DMS79 treated with DMSO at 0.1 percent for 48 hours (cell line): ENCODE measurements around the gene BTRC.
"Not testable (repeated sequence)": the region's sequence is repeated elsewhere in the genome, so short reads cannot be mapped to it uniquely, and the experiment has no call there.

ENCODE experiments used
- DNase-seq: peaks from one replicate; lab custom pipeline; 2025; lab: John Stamatoyannopoulos, UW

BTRC gene

DNA sequence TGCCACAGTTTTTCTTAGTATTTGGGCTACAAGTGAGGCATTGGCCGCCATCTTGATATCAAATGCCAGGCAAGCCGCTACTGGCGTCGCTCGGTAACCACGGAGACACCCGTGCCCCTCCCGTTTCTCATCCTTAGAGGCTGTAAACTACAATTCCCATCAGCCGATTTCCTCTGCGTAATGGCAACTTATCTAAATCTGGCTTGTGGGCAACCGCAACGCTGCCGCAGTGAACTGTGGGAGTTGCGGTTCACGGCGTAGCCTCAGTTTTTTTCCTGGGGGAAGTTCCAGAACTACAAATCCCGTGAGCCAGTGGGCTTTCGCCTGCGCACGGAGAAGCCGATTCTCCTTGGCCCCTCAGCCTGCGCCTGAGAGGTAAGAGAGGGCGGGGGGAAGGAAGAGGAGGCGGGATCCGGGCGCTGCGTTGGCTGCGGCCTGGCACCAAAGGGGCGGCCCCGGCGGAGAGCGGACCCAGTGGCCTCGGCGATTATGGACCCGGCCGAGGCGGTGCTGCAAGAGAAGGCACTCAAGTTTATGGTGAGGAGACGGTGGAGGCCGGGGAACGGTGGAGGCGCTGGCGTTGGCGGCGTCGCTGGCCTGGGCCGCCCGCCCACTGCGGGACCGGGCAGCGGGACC, at the start of gene BTRC:
Gene BTRC (plus strand): TSS at position 474 of the 636 bp plus-strand sequence. CDS start 16 bp downstream, at position 490.
- DNase-seq, result peak; percentile 90

DNA sequence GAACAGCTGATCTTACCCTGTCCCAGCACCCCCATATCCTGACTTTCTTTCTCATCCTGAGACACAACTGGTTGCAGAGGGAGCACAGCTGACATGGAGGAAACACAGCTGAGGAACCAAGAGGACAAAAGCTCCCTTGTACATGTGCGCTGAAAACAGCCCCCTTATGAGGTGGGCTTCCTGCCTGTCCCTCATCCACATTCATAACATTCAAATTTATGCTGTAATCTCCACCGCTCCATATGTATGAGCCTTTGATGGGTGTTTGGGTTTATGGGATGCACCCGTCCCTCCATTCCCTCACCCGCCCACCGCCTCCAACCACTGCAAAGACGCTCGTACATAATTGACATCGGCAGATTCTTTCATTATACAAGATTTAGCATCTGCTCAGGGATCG, 49.6 kb upstream of the BTRC start:
- no peak for DNase-seq

DNA sequence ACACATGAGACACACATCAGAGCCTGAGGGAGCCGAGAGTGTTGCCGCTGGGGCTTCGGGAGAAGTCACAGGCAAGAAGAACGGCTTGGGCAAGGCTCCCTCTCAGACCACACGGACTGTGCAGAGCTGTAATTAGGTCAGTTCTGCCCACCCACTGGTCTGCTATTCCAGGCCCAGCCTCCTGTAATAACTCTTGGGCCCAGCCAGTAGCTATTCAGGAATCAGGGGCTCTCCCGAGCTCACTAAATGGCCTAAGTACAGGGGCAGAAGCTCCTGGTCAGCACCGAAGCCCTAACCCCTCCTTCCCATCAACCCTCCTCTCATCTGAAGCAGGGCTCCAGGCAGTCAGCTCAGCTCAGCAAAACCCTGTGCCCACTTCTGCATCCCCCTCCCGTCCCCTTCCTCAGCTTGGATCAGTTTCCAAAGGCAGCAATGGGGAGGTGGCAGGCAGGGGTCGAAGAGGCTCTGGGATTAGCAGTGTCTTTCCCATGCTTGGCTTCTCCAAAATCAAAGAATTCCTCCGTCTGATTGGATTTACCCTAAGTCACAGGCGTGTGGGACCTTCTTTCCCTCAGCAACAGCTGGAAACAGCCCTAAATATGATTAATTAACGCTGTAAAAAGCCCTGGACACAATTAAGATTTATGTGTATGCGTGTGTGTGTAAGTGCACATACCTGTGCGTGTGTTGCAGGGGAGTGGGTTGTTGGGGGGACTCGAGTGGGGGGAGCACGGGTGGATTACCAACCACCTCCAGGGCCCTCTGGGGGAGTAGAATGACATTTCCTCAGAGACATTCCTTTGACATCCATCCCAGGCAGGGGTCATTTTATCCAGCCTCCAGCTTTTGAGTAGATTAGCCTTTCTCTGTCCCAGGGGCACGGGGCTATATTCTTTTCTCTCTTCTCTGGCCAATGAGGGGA, 48.4 kb upstream of the BTRC start:
- DNase-seq, result no peak

DNA sequence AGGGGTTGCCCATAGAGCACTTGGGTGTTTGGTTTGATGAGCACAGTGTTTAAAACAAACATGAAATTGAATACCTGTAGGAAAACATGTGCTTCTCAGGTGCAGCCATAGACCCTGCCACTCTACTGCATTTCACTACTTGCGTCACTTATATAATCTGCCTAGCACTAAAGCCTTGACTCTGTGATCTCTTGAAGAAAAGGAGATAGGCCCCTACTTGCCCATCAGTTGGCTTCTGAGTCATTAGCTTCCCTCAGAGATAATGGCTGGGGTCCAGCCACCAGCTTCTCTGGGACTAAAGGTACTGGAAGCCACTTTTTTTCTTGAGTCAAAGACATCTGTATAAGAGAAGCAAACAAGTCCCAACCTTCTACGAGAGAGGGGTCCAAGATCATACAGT, 45.9 kb upstream of the BTRC start:
- DNase-seq, result no peak

DNA sequence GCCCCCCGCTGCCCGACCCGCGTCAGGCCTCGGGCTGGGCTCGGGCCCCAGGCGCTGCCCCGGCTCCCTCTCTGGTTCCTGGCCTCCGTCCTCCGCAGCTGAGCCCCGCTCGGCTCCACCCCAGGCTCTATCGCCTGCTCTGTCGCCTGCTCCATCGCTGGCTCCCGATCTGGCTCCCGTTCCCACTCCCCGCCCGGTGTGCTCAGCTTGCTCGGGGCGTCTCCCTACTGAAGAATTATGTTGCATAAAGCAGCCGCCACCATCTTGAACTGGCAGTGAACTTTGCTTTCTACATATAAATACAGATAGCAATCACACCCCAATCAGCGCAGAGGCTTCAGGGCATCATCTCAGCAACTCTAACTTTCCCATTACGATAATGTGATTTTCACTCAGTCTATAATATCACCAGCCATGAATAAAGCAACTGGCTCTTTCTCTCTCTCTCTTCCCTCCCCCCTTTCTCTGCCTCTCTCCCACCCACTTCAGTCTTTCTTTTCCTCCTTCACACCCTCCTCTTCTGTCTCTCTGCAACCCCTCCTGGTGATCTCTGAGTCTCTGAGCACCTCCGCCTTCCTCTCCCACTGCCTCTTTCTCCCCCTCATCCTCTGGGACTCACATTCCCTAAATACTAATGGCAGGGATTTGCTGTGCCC, 43.3 kb upstream of the BTRC start:
- no peak for DNase-seq

DNA sequence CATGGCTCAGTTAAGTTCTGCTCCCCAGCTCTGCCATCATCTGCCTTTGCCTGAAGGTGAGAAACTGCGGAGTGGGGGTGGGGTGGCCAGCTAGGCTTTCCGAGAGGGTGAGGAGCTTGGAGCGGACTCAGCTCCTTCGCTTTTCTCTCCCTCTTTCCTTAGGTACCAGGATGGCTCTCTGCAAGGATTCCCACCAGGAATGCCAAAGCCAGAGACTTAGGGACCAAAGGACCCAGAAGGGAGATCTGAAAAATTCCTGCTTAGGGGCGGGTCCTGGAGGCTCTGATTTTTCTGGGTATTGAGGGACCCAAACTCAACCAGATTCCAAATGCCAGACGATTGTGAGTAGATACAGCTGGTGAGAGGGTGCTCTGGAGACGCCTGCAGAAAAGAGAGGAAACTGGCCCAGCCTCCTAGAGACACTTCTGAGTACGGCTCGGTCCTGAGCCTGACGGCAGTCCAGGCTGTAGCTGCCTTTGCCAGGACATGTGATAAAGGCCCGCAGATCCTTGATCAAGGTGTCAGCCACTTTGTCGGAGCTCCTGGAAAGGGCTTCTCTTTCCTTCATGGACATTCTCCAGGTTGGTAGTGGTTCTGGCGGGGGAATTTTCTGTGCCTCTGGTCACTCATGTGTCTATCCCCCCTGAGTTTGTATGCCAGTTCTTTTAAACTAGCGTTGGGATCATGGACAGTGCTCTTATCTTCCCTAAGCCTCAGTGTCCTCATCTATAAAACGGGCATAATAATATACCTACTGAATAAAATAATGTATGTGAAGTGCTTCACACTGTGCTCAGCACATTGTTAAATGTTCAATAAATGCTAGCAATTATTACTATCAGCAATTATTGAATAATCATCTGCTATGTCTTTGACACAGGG, 42.5 kb upstream of the BTRC start:
- no peak for DNase-seq

DNA sequence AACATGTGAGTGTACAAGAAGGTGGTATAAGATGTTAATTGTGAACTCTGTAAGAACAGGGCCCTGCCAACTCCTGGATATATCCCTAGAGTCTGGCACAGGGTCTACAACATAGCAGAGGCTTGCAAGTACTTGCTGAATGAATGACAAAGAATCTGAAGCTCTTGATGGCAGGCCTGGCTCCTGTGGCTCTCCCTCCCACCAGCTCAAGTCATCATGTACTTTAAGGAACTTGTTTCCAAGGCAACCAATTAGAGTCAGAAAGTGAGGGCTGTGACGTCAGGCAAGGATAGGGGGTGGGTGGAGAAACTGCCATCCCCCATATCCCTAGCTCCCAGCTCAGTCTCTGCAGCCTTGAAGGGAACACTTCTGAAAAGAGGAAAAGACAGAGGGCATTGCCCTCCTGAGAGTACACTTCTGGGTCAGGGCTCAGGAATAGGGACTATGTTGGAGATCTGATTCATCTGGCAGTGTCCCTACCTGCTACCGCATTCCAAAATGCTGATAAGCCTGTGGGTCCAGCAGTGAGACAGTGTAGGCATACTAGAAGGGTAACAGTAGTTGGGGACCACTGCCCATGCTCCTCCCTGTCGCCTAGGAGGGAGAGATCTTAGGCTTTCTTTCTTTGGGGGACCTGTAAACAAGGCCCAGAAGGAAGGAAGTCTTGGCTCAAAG, 34.6 kb upstream of the BTRC start:
- DNase-seq, result peak; percentile 10

DNA sequence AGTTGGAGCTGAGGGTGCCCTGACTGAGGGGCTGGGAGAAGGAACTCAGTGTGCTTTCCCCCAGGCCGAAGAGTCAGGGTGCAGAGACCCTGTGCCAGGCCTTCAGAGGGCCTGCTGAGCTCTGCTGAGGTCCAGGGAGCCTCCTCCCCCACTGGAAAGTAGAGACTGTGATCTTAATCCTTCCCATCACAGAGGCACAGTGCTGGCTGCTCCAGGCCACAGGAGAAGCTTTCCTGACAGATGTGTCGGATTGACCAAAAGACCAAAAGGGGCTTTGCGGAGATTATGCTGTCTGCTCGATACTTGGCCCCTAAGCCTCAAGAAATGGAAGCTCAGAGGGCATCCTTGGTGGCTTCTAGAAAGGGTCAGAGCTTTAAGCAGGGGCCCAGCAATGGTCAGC, 32.9 kb upstream of the BTRC start:
- no peak for DNase-seq

DNA sequence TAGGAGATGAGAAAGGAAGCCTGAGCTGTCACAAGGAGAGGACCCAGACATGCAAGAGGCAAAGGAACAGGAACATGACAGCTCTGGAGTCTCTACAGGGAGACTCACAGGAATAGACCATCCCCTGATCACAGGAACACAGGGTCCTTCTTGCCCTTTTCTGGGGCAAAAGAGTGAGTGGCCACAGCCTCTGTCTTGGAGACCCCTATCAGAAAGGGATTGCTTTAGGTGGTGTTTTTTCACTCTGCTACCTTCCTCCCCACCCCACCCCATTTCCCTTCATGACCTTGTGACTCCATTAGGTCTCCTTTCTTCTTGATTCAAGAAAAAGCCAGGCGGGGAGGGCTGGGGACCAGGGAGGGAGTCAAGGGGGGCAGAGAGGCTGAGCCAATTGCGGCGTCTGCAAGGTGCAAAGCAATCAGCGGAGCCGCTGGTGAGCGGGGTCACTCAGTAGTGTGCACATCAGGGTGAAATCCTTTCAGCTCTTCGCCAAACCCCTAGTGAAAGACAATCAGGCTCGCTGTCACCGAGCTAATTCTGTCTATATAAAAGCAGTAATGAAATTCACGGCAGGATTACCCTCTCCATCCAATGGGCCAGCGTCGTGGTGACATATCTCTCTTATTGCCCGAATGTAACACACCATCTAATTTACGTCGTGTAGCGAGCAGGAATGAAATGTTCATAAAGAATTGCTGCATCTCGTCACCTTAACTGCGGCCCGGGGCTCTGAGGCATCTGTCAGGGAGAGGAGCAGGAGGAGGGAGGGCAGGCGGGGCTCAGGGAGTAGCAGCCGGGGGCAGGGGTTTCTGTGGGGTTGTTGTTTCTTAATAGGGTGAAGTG, 31.5 kb upstream of the BTRC start:
- no peak for DNase-seq

DNA sequence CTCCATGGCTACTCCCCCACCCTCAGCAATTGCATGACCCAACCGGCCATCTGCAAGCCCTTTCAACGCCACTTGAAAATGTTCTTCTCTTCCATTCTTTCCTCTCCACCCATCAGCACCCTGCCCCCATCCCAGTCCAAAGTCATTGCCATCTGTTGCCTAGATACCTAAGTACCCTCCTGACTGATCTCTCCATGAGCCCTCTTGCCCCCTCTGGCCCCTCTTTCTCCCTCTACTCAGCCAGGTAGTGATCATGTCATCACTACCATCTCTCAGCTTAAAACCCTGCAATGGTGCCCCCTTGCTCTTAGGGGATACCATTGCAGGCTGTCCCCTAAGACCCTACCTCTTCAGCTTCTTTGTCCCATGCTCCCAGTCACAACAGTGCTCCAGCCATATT, 30.5 kb upstream of the BTRC start:
- DNase-seq, result peak; percentile 17

DNA sequence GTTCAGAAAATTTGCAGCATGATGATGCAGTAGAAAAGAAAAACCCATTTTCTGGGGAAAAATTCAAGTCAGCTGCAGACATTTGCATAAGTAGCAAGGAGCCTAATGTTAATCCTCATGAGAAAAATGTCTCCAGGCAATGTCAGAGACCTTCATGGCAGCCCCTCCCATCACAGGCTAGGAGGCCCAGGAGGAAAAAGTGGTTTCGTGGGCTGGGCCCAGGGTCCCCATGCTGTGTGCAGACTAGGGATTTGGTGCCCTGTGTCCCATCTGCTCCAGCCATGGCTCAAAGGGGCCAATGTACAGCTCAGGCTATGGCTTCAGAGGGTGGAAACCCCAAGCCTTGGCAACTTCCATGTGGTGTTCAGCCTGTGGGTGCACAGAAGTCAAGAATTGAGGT, 26.5 kb upstream of the BTRC start:
- DNase-seq, result not testable (repeated sequence)

DNA sequence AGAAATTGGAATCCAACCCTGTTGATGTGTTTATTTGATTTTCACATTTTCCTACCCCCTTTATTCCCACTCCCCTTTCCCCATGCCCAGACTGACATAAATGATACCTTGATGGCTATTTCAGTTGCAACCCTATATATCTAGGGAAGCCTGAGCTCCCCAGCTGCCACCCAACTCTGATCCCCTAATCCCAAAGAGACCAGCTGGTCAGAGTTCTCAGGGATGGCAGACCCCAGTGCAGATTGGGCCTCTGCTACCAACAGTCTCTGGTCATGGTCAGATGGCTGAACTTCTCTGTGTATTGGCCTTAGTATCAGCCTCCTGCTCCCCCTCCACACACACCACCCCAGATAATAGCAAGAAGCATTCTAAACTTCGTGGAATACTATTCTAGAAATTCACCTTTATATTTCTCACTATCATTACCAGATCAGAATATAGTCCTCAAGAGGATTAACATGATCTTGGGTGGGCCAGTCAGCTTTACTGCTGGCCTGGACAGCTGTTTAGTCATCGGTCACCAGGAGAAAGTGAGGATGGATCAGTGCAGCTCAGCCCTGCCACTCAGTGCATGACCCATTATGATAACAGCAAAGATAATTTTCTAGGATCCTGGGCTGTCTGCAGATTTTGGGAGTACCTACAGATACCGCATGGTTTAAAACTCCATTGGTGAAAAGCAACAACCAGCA, 24.5 kb upstream of the BTRC start:
- no peak for DNase-seq

DNA sequence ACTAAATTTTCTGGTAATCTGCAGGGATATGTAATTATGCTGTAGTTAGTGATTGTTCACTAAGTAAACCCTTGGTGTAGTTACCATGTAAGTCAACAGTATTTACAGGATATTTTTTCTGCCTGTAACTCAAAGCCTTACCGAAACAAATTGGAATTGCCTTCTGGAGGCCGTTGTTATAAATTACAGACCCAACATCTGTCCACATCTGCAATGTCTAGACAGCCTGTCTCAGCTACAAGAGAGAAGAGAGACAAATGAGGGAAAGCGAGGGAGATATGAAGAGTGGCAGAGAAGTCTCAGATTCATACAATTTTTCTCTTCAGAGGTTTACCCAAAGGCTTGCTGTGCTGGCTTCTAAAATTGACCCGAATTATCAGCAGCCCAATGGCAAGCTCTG, 23.7 kb upstream of the BTRC start:
- DNase-seq, result no peak

DNA sequence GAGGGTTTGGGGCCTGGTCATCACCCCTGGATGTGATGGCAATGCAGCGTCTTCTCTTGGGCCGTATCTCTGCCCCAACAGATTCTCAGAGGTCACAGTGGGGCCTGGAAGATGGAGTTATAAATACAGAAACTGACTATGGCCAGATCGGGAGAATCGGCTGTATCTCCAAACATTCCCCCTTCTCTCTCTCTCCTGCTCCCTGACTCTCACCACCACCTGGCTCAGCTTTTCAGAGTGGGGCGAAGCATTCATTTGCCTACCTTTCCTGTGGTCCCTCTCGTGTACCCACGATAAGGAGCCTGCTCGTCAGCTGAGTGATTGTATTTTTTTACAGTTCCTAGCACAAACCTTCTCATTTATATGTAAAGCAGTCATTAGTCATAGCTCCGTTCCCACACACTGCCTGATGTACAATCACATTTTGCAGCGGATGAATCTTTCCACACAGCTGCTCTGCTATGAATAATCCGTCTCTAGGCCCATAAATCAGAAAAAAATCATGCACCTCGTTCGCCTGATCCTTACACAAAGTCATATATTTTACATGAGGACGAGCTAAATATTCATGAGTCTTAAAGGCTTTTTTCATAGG, 23.2 kb upstream of the BTRC start:
- no peak for DNase-seq

DNA sequence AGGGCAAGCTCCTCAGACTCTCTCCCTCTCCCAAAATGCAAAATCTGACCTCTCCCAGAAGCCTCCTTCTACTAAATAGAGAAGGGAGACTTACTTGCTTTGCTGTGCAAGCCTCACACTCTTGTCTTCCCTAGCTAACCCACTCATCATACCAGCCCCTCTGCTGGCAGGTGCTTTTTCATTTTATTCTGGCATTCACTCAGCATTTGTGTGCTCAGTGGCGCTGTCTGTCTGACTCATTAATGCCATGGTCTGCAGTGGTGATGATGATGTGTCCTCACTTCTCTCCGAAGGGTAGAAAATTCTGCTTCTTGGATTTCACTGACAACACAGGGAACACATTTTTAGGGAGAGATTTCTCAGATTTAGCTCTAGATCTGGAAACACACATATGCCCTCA, 22.0 kb upstream of the BTRC start:
- no peak for DNase-seq

DNA sequence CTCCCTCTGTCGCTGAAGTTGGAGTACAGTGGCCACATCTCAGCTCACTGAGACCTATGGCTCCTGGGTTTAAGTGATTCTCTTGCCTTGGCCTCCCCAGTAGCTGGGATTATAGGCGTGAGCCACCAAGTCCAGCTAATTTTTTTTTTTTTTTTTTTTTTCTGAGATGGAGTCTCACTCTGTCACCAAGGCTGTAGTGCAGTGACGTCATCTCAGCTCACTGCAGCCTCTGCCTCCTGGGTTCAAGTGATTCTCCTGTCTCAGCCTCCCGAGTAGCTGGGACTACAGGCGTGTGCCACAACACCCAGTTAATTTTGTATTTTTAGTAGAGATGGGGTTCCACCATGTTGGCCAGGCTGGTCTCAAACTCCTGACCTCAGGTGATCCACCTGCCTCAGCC, 19.7 kb upstream of the BTRC start:
- DNase-seq, result not testable (repeated sequence)

DNA sequence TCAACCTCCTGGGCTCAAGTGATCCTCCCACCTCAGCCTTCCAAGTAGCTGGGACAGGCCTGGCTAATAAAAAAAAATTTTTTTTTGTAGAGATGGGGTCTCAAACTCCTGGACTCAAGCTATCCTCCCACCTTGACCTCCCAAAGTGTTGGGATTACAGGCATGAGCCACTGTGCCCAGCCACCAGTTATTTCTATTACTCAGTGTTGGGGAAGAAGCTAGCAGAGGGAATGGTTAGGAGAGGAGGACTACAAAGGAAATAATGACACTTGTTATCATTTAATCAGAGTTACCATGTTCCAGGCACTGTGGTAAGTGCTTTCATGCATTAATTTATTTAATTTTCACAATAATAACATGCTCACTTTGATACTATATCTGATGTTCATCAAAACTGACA, 17.6 kb upstream of the BTRC start:
- DNase-seq, result no peak

DNA sequence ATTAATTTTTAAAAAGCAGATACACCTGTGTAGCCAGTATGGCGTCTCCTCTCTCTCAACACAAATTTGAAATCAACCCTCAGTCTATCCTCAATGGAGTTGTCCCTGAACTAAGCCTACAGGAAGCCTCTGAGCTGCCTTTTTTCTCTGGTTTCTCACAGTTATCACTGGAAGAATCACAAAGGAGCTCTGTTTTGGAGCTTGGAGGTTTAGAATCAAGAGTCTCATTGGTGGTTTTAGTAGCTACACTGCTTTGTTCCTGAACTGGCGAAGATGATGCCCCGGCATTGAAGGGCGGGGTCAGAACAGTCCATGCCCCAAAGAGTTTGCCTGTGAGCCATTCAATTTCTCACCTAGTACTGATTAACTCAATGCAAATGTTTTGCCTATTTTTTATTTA, 16.1 kb upstream of the BTRC start:
- no peak for DNase-seq

DNA sequence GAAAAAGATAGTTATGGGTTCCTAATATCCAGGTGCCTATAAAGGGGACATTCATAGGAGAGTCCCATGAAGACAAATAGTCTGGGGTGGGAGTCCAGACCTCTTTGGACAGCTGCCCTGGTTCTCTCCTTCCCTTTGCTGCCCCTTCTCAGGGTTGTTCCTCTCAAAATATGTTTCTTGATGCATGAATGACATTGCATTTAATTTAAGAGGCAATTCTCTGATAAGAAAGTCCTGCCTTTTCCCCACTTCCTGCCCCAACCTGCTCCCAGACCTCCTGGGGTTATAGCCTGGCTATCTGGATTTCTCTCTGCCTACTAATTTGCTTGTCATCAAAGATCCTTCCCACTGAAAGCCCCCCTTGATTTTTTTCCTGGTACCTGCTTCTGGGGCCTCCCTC, 12.5 kb upstream of the BTRC start:
- no peak for DNase-seq
